H7 (cell line): ENCODE results near the gene MAP2K1. TPM values are rescaled to one million over a fixed set of nuclear protein-coding genes. Genes with fewer than 3 reads are reported as not detected.

Experiments used
- DNase-seq: peaks from one replicate; pipeline ENCODE4 v3.0.0; 2012
- H3K27me3 ChIP-seq: 2 replicates; pipeline ENCODE4 v1.6.0; 2011; ENCODE audit warnings: mild to moderate bottlenecking, low read length; ENCODE audit not compliant: control insufficient read depth, insufficient read depth
- H3K36me3 ChIP-seq: replicated peaks from 2 replicates; pipeline ENCODE4 v1.5.1; 2011; ENCODE audit warnings: low read length; ENCODE audit not compliant: control insufficient read depth, insufficient read depth
- H3K4me3 ChIP-seq: 2 replicates; pipeline ENCODE4 v1.5.1; 2011; ENCODE audit warnings: low read depth, mild to moderate bottlenecking, control low read depth, low read length, moderate library complexity; ENCODE audit not compliant: insufficient read depth
- total RNA-seq: library from RNA; depleted of rRNA; stranded (reverse); fragments of >200 nt; shearing (Covaris generic); gene quantifications from 2 replicates; pipeline ENCODE4 v1.2.3, GENCODE V29; 2014

MAP2K1 gene
- total RNA-seq, 1 experiment from 2014 or later = 45.8 TPM

DNA sequence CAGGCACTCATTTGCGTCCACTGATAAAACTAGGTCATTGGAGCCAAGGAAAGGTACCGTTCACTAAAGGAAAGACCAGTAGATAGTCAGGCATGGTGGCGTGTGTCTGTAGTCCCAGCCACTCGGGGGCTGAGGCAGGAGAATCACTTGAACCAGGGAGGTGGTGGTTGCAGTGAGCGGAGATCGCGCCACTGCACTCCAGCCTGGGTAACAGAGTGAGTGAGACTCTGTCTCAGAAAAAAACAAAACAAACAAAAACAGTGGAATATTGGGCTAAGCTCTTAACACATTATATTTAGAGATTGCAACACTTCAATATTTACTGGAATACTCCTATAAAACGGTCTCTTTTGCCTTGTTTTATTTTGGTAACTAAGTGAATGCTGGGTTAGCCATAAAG lies 17.4 kb downstream of the MAP2K1 start:
- no peak overlapping the region for H3K4me3 ChIP-seq

DNA sequence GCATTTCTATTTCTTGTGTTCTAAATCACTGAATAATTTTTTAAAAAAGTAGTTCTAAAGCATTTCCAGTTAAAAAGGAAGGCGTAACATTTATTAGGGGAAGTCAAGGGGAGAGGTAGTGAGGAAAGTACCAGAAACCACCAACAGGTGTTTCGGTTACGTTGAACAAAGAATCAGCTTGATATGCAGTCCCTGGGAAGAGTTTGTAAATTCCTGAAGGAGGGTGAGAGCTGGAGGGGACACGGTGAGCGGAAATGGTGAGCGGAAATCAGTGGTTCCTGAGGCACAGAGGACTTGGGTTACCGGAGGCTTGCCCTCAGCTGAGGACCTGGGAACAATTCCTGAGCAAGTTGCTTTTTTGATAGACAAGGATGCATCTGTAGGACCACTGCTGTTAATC lies 17.8 kb downstream of the MAP2K1 start:
- no peak overlapping the region for H3K4me3 ChIP-seq
- peak; percentile 68 for DNase-seq

More for the DNA sequence above, 17.4 kb downstream of the MAP2K1 start:
- 0 out of 2 replicates have a peak, but pooled peaks cover 1% of the 10 kb centered on the region for H3K36me3 ChIP-seq
- H3K27me3 ChIP-seq = no peaks in the 10 kb centered on the region
- DNase-seq = no peak

DNA sequence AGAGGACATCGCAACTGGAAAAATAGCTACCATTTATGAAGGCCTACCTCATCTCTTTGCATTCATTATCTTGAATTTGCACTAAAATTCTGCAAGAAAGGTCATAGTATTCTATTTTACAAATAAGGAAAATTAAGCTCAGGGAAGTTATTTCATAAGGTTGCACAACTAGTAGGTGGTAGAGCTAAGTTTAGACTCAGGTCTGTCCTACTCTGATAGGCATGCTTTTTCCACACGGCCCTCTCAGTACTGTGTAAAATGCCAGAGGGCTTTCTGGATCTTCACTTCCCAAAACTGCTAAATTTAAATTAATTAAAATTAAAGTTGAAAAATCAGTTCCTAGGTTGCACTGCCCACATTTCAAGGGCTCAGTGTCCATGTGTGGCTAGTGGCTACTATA lies 18.3 kb downstream of the MAP2K1 start:
- Histone ChIP-seq H3K27me3 (no peaks in the 10 kb centered on the region), H3K4me3 (no peak overlapping the region), H3K36me3 (0 out of 2 replicates have a peak, but pooled peaks cover 1% of the 10 kb centered on the region)
- no peak for DNase-seq

More for the DNA sequence above, 17.8 kb downstream of the MAP2K1 start:
- no peaks in the 10 kb centered on the region for H3K27me3 ChIP-seq
- H3K36me3 ChIP-seq = 0 out of 2 replicates have a peak, but pooled peaks cover 1% of the 10 kb centered on the region

DNA sequence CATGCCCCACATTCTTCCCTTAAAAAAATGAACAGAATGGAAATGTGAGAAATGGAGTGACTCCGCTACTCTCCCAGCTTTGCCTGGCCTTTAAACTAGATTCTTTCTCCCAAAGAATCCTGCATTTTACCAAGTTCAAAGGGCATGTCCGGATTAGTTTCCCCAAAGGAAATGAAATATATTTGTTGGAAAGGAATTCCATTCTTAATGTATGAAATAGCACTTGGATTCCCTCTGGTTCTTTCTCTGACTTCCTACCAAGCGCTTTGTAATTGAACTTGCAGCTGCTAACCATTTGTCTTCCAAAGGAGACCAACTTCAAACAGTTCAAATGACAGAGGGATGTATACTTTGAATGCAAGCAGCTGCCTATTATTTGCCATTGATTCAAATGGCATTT lies 18.9 kb downstream of the MAP2K1 start:
- Histone ChIP-seq H3K4me3 (no peak overlapping the region), H3K27me3 (no peaks in the 10 kb centered on the region), H3K36me3 (0 out of 2 replicates have a peak, but pooled peaks cover 1% of the 10 kb centered on the region)
- no peak for DNase-seq

DNA sequence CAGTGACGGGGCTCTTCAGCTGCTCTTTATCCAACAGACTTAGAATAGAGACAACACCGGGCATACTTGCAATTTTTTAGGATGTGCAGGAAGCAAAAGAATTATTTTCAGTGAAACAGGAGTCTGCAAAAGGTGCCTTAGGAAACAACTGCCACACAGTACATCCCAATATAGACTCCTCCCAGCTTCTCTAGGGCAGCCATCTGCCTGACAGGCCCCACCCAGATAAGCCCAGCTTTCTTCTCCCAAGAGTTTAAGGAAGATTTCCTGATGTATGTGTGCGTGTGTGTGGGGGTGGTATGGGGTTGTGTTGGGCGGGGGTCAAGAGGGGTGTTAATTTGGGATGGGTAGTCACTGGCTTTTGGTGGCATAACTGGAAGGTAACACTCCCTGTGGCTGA lies 21.5 kb downstream of the MAP2K1 start:
- Histone ChIP-seq H3K36me3 (no peaks in the 10 kb centered on the region), H3K4me3 (no peak overlapping the region), H3K27me3 (no peaks in the 10 kb centered on the region)
- DNase-seq = no peak

DNA sequence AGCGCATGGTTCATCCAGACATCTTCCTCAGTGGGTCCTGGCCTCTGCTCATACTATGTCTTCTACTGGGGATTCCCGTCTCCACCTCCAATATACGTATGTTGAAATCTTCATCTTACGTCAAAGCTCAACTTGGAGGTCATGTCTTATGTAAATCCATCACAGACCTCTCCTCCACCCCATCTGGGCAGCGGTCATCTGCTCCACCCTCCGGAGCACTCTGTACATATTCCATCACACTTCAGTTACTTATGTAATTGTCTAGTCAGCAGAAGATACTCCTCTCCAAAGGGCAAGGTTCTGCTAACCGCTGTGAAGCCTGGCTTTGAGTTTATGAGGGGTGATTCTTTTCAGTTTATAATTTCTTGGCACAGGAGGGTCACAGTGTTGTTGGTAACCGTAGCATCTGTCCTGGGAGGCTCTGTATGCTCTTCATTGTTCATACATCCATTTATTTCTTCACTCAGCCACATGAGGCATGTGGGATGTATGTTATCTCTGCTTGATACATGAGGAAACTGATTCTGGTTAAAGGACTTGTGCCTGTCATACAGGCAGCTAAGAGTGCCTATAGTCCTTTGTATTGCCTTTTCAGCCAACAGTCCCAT lies 22.1 kb downstream of the MAP2K1 start:
- Histone ChIP-seq H3K27me3 (no peaks in the 10 kb centered on the region), H3K36me3 (no peaks in the 10 kb centered on the region), H3K4me3 (no peak overlapping the region)
- DNase-seq = no peak

DNA sequence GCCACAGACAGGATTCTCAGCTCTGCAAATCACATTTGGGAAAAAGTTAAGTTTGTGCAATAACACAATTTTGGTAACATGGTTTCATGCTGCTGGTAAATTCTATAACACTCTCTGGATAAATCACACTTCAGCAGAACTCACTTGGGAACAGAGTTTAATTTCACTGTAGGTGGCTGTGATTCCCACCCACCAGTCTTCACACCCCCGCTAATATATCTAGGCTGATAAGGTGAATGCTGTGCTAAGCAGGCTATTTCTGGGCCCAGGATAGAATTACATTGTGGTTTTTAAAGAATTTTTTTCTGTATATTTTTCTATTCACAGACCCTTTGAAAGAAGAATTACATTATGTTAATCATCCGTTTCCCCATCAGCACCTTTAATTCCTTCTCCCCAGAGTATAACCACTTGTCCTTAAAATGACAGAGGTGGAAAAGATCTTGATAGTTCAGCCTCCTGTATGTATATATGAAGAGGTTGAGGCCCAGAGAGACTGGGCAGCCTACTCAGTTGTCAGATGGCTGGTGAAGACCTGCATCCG lies 22.9 kb downstream of the MAP2K1 start:
- Histone ChIP-seq H3K36me3 (no peaks in the 10 kb centered on the region), H3K4me3 (no peak overlapping the region), H3K27me3 (no peaks in the 10 kb centered on the region)
- no peak for DNase-seq

DNA sequence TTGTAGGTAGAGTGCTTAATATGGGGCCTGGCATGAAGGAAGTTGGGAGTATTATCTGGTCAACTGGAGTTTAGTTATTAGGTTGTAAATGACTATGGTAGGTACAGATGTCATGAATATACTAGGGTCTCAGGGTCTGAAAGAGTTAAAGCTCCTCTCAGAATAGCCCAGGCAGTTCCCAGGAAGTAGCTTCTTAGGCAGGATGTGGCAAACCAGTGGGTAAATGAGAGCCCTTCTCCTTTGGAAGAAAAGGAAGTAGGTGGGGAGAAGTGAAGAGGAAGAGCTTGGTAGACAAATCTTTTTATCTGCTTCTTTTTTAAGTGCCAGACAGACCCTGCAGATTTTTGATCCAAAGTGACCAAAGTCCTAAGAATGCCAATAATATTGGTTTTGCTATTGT lies 24.5 kb downstream of the MAP2K1 start:
- H3K4me3 ChIP-seq = no peak overlapping the region
- no peaks in the 10 kb centered on the region for H3K27me3 ChIP-seq
- peaks cover 2% of the 10 kb centered on the region for H3K36me3 ChIP-seq
- no peak for DNase-seq

DNA sequence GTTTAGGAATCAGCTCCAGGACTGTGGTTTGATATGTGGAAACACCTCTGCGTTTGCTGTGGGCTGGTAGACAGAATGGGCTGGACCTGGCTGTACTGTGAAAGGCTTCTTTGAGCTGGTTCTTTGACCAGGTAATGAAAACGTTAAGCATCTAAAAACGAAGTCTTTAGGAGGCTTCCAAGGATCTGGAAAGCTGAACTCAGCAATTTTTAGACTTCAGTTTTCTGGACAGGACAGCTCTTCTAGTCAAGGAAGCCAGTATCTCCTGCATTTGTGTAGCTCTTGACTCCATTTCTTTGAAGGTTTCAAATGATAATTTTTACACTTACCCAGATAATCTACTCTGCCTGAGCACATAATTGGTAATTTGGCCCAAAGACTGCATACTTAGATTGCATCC lies 25.5 kb downstream of the MAP2K1 start:
- no peak overlapping the region for H3K4me3 ChIP-seq
- peaks cover 2% of the 10 kb centered on the region for H3K36me3 ChIP-seq
- no peaks in the 10 kb centered on the region for H3K27me3 ChIP-seq
- no peak for DNase-seq

DNA sequence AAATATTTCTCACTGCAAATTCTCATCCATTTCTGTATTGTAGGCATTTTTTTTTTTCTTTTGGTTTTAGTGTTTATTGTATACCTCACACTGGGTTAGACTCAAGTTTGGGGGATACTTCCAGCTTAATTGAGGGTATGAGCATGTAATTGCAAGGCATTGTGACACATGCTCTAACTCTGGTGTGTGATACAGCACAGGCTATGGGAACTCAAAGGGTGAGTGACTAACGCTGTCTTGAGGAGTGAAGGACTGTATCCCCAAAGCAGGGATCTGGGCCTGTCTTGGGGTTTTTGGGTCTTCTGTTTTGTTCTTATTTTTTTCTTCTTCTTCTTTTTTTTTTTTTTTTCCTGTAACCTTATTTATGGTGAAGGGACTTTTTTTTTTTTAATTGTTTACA lies 26.9 kb downstream of the MAP2K1 start:
- Histone ChIP-seq H3K27me3 (no peaks in the 10 kb centered on the region), H3K4me3 (no peak overlapping the region), H3K36me3 (peaks cover 2% of the 10 kb centered on the region)
- no peak for DNase-seq

DNA sequence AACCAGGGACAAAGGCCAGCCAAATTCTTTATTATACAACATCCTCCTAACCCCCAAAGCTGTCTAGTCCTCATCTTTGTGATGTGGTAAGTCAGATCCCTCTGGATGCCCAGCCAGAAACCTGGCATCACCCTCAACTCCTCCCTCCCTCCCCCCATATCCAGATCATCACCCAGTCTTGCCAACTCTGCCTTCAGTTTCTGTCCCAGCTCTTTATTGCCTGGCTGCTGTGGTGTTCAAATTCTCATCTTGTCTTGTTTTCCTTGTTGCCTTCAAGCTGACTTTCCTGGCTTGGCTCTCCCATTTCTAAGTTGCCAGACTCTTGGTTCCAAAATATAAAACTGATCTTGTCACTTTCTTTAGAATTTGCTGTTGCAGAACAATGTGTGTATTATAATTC lies 28.6 kb downstream of the MAP2K1 start:
- peaks cover 2% of the 10 kb centered on the region for H3K36me3 ChIP-seq
- no peak for DNase-seq

DNA sequence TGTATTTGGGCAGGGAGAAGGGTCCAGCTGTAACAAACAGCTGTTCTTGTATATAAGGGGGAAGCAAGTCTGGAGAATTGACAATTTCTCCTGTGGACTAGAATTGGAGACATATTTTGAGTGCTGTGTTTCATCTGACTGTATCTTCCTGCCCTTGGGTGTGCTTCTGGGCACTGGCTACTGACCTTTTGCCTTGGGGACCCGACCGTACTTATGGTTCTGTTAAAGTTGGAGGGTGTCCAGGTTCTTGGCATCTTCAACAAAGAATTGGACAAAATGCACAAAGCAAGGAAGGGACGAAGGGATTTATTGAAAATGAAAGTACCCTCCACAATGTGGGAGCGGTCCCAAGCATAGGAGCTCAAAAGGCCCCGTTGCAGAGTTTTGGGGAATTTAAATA lies 31.0 kb downstream of the MAP2K1 start:
- H3K4me3 ChIP-seq = no peak overlapping the region

More for the DNA sequence above, 28.6 kb downstream of the MAP2K1 start:
- no peak overlapping the region for H3K4me3 ChIP-seq
- H3K27me3 ChIP-seq = no peaks in the 10 kb centered on the region

DNA sequence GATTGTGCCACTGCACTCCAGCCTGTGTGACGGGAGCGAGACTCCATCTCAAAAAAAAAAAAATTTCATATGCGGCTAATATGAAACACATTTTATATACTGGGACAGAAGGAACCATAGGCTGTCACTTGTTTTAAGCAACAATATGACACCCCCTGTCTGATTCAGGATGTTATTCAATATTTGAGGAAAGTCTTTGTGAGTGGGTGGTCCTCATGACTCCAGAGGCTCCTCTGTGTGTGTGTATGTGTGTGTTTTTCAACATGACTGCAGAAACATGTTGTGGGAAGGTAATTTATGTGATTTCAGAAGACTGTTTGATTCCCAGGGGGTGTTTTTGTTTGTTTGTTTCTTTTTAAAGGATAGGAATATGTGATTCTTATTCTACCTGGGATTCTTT lies 32.8 kb downstream of the MAP2K1 start:
- no peak for DNase-seq
- peaks cover 2% of the 10 kb centered on the region for H3K36me3 ChIP-seq
- H3K27me3 ChIP-seq = no peaks in the 10 kb centered on the region
- no peak overlapping the region for H3K4me3 ChIP-seq

More for the DNA sequence above, 31.0 kb downstream of the MAP2K1 start:
- Histone ChIP-seq H3K27me3 (no peaks in the 10 kb centered on the region), H3K36me3 (peaks cover 2% of the 10 kb centered on the region)
- no peak for DNase-seq

DNA sequence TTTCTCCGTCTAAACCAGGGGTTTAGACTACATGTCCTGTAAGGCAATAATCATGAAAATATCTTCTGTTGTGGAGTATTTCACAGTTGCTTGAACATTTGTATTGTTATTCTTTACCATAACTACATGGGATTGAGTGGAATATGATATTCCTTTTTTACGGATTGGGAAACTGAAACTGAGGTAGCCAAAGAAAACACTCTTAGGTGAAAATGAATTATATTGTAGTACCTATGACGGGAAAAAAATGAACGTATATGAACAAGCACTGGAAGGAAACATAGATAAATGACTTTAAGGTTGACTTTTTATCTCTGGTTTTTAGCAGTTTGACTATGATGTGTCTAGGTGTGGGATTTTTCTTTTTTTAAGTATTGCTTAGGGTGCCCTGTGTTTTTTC lies 35.6 kb downstream of the MAP2K1 start:
- no peaks in the 10 kb centered on the region for H3K36me3 ChIP-seq
- H3K27me3 ChIP-seq = no peaks in the 10 kb centered on the region
- DNase-seq = no peak
- no peak overlapping the region for H3K4me3 ChIP-seq

DNA sequence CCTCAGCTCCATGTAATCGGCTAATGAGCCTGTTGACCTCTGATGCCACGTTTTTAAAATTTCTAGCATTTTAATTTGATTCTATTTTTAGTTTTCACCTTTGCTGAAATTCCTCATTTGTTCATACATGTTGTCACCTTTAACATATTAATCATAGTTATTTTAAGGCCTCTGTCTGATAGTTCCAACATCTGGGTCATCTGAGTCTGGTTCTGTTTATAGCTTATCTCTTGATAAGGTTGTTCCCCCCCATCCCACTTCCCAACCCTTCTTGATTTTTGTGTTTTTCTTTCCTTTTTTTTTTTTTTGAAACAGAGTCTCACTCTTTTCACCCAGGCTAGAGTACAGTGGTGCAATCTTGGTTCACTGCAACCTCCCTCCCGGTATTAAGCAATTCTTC lies 36.4 kb downstream of the MAP2K1 start:
- Histone ChIP-seq H3K4me3 (no peak overlapping the region), H3K36me3 (no peaks in the 10 kb centered on the region), H3K27me3 (no peaks in the 10 kb centered on the region)
- no peak for DNase-seq
